ENCODE results near the gene TM6SF1. TPM values are rescaled to one million over a fixed set of nuclear protein-coding genes. Genes with fewer than 3 reads are reported as not detected.

The TM6SF1 gene
- total and polyA plus RNA-seq, 2 donors (not counting 1 experiment from before 2014, with no cell fraction given) = 3.6 to 3.9 TPM

- Histone ChIP-seq H3K9ac (ENCODE audit: insufficient read depth, low read length) (no peak overlapping the region), H2AFZ (ENCODE audit: low read length) (no peak overlapping the region), H3K36me3 (ENCODE audit: control insufficient read depth, insufficient read depth, low read length) (no peaks in the 10 kb centered on the region), H3K4me1 (ENCODE audit: control insufficient read depth, extremely low read depth, insufficient read depth, low read length) (peaks cover 2% of the 10 kb centered on the region), H4K20me1 (ENCODE audit: control insufficient read depth, extremely low read depth, insufficient read depth, low read length) (no peaks in the 10 kb centered on the region), H3K79me2 (ENCODE audit: control insufficient read depth, insufficient read depth, low read length) (peaks cover 22% of the 10 kb centered on the region), H3K27me3 (ENCODE audit: control insufficient read depth, insufficient read depth, low read length) (no peaks in the 10 kb centered on the region), H3K4me2 (ENCODE audit: extremely low read depth, insufficient read depth, low read length) (peak overlapping the region; percentile 23), H3K9me3 (ENCODE audit: control insufficient read depth, insufficient read depth, low read depth, low read length) (no peaks in the 10 kb centered on the region), H3K4me3 (replicated peaks in 1 of 4; ENCODE audit: control extremely low read depth in 1 of 4, insufficient read depth in 1 of 4, low read depth in 3 of 4, low read length in 4 of 4) (no peak overlapping the region), H3K27ac (ENCODE audit: insufficient read depth, low read length) (no peak overlapping the region)
- peak; percentile 43 to 69 for DNase-seq (ENCODE audit: low read depth in 2 of 2)
- TF ChIP-seq EZH2 (IDR thresholded peaks at IDR 0.05; ENCODE audit: low read length, missing control alignments) = no peak
- no peak for TF ChIP-seq CTCF (conservative IDR thresholded peaks at IDR 0.05 in 1 of 2, IDR thresholded peaks at IDR 0.05 in 1 of 2; ENCODE audit: low read depth in 1 of 2, low read length in 2 of 2)
Measured at GRCh38 chr15:83164111-83164770, 56.8 kb downstream of the TM6SF1 start.

- Histone ChIP-seq H3K27me3 (ENCODE audit: control insufficient read depth, insufficient read depth, low read length) (no peaks in the 10 kb centered on the region), H2AFZ (ENCODE audit: low read length) (no peak overlapping the region), H3K4me2 (ENCODE audit: extremely low read depth, insufficient read depth, low read length) (peak overlapping the region; percentile 23), H3K36me3 (ENCODE audit: control insufficient read depth, insufficient read depth, low read length) (no peaks in the 10 kb centered on the region), H4K20me1 (ENCODE audit: control insufficient read depth, extremely low read depth, insufficient read depth, low read length) (no peaks in the 10 kb centered on the region), H3K27ac (ENCODE audit: insufficient read depth, low read length) (no peak overlapping the region), H3K4me1 (ENCODE audit: control insufficient read depth, extremely low read depth, insufficient read depth, low read length) (peaks cover 2% of the 10 kb centered on the region), H3K9ac (ENCODE audit: insufficient read depth, low read length) (no peak overlapping the region), H3K79me2 (ENCODE audit: control insufficient read depth, insufficient read depth, low read length) (peaks cover 28% of the 10 kb centered on the region), H3K9me3 (ENCODE audit: control insufficient read depth, insufficient read depth, low read depth, low read length) (no peaks in the 10 kb centered on the region), H3K4me3 (replicated peaks in 1 of 4; ENCODE audit: control extremely low read depth in 1 of 4, insufficient read depth in 1 of 4, low read depth in 3 of 4, low read length in 4 of 4) (no peak overlapping the region)
- peak; percentile 14 to 25 for DNase-seq (ENCODE audit: low read depth in 2 of 2)
- TF ChIP-seq CTCF (conservative IDR thresholded peaks at IDR 0.05 in 1 of 2, IDR thresholded peaks at IDR 0.05 in 1 of 2; ENCODE audit: low read depth in 1 of 2, low read length in 2 of 2) = no peak
- TF ChIP-seq EZH2 (IDR thresholded peaks at IDR 0.05; ENCODE audit: low read length, missing control alignments) = no peak
Measured at GRCh38 chr15:83164771-83165404, 57.4 kb downstream of the TM6SF1 start.

GRCh38 chr15:83166218-83166617 lies 58.8 kb downstream of the TM6SF1 start:
- no peak for TF ChIP-seq EZH2 (IDR thresholded peaks at IDR 0.05; ENCODE audit: low read length, missing control alignments)
- no peak for TF ChIP-seq CTCF (conservative IDR thresholded peaks at IDR 0.05 in 1 of 2, IDR thresholded peaks at IDR 0.05 in 1 of 2; ENCODE audit: low read depth in 1 of 2, low read length in 2 of 2)
- DNase-seq (ENCODE audit: low read depth in 2 of 2) = peak in 1 of 2 donors; percentile 5
- Histone ChIP-seq H4K20me1 (ENCODE audit: control insufficient read depth, extremely low read depth, insufficient read depth, low read length) (no peaks in the 10 kb centered on the region), H3K9me3 (ENCODE audit: control insufficient read depth, insufficient read depth, low read depth, low read length) (no peaks in the 10 kb centered on the region), H3K36me3 (ENCODE audit: control insufficient read depth, insufficient read depth, low read length) (no peaks in the 10 kb centered on the region), H3K4me3 (replicated peaks in 1 of 4; ENCODE audit: control extremely low read depth in 1 of 4, insufficient read depth in 1 of 4, low read depth in 3 of 4, low read length in 4 of 4) (no peak overlapping the region), H3K79me2 (ENCODE audit: control insufficient read depth, insufficient read depth, low read length) (peaks cover 28% of the 10 kb centered on the region), H3K27me3 (ENCODE audit: control insufficient read depth, insufficient read depth, low read length) (no peaks in the 10 kb centered on the region), H3K9ac (ENCODE audit: insufficient read depth, low read length) (no peak overlapping the region), H3K27ac (ENCODE audit: insufficient read depth, low read length) (no peak overlapping the region), H3K4me1 (ENCODE audit: control insufficient read depth, extremely low read depth, insufficient read depth, low read length) (peaks cover 2% of the 10 kb centered on the region), H2AFZ (ENCODE audit: low read length) (no peak overlapping the region), H3K4me2 (ENCODE audit: extremely low read depth, insufficient read depth, low read length) (no peak overlapping the region)

Data from fibroblast of lung (primary cell).